Stimulated activated CD8-positive, alpha-beta memory T cell treated with anti-CD3 and anti-CD28 coated beads, Interleukin-12 subunit alpha, Interleukin-12 subunit beta, amount 100 ng/mL, for 24 hours (primary cell): Measurements from ENCODE around the gene MMP28.

Experiments used
- DNase-seq: peaks from one replicate; pipeline ENCODE4 v3.0.0-alpha.2; 2020; ENCODE audit errors: extremely low read depth

MMP28 gene, protein sequence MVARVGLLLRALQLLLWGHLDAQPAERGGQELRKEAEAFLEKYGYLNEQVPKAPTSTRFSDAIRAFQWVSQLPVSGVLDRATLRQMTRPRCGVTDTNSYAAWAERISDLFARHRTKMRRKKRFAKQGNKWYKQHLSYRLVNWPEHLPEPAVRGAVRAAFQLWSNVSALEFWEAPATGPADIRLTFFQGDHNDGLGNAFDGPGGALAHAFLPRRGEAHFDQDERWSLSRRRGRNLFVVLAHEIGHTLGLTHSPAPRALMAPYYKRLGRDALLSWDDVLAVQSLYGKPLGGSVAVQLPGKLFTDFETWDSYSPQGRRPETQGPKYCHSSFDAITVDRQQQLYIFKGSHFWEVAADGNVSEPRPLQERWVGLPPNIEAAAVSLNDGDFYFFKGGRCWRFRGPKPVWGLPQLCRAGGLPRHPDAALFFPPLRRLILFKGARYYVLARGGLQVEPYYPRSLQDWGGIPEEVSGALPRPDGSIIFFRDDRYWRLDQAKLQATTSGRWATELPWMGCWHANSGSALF

DNA sequence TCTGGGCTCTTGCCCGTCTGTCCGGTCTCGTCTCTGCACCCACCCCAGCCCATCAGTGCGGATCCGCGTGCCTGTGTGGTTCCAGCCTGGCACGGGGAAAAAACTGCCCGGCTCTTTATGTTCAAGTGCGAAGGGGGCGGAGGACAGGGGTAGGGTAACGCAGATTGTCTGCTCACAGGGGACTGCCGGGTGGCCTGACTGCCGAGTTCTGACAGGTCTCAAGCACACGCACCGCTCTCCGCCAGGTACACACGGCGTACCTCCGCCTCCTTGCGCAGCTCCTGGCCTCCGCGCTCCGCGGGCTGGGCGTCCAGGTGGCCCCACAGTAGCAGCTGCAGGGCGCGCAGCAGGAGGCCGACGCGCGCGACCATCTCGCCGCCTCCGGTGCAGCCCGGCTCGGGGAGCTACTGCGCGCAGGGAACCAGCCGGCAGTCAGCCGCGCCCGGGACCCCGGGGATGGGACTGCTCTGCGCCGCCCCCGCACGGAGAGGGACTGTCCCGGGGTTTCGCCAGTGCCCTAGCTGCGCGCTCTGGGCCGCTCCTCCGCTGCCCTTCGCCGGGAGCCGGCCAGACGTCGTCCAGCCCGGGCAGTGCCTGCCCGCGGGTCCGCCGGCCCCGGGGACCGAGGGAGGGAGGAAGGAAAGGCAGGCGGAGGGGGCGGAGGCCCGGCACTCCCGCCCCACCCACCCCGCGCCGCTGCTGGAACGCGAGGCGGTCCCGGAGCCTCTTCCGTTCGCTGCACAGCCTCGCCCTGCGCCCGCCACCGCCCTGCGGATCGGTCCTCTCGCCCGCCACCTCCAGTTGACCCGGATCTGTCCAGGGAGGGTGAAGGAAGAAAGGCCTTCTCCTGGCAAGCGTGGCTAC lies at the start of gene MMP28:
Gene MMP28, minus strand, starts transcription at position 635 of the 864 bp plus-strand sequence. Its CDS starts 264 bp downstream, at position 371.
- DNase-seq: no peak

DNA sequence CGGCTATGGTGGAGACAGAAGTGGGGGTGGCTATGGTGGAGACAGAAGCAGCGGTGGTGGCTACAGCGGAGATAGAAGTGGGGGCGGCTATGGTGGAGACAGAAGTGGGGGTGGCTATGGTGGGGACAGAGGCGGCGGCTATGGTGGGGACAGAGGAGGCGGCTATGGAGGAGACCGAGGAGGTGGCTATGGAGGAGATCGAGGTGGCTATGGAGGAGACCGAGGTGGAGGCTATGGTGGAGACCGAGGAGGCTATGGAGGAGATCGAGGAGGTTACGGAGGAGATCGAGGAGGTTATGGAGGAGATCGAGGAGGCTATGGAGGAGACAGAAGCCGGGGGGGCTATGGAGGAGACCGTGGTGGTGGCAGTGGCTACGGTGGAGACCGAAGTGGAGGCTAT lies 49.1 kb upstream of the MMP28 start:
- DNase-seq: no peak

DNA sequence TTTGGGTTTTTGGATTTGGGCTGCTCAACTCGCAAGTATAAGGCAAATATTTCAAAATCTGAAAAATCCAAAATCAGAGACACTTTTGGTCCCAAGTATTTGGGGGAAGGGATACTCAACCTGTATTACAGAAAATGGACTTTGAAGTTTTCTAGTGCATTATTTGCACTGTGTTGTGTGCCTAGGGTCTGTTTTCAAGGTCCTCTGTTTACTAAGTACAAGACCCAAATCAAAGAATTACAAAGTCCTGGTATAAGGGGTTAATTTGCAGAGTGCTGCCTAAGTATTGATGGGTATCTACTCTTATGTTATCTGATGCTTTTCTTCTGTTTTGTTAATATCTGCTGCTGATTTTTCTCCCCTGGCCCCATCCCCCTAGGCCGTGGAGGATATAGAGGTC lies 48.3 kb upstream of the MMP28 start:
- DNase-seq: no peak

DNA sequence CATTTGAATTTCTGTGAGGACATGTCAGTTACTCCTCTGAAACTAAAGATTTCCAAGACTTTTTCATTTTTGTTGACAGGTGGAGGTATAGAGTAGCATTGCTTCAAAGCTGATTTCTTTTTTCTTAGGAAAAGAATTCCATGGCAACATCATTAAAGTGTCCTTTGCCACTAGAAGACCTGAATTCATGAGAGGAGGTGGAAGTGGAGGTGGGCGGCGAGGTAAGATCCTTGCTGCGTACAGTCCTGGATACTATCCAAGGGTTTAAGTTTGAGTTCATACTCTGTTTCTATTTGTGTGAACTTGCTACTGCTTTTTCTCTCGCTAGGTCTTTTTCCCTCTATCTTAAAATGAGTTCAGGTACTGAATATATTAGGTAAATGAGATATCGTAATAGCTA lies 46.8 kb upstream of the MMP28 start:
- no peak for DNase-seq

DNA sequence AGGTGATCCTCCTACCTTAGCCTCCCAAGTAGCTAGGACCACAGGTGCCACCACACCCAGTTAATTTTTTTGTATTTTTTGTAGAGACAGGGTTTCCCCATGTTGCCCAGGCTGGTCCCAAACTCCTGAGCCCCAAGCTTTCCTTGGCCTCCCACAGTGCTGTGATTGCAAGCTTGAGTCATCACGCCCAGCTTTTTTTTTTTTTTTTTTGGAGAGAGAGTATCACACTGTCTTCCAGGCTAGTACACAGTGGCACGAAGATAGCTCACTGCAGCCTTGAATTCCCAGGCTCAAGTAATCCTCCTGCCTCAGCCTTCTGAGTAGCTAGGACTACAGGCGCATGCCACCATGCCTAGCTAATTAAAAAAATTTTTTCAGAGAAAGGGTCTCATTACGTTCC lies 46.1 kb upstream of the MMP28 start:
- no peak for DNase-seq

DNA sequence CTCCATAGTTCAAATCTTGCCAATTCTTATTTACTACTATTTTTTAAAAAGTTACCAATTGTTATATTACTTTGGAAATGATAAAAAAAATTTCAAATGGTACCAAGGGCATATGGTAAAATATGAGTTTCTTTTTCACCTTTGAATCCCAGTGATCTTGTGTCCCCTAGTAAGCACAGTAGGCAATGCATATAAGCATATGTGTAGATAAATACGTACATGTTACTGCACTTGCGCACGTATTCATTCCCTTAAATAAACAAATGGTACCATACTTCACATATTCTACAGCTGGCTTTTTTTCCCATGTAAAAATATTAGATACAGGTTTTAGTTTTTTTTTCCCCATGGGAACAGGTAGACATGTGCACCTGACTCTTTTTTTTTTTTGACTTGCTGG lies 45.7 kb upstream of the MMP28 start:
- no peak for DNase-seq

DNA sequence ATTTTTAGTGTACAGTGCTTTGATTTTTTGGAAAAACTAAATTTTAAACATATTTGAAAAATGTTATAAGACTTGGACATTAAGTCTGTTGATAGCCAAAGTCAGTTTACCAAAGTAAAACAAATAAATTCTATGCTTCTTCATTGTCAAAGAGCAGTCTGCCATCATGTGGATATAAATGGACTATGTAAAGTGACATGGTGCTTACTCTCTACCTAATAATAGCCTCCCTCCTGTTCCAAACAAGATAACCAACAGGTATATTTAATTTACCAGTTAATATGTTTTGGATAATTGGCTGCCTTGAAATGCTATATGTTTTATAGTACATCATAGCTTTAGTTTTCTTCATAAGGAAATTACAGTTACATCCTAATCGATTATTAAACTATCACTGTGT lies 29.8 kb upstream of the MMP28 start:
- DNase-seq: no peak

DNA sequence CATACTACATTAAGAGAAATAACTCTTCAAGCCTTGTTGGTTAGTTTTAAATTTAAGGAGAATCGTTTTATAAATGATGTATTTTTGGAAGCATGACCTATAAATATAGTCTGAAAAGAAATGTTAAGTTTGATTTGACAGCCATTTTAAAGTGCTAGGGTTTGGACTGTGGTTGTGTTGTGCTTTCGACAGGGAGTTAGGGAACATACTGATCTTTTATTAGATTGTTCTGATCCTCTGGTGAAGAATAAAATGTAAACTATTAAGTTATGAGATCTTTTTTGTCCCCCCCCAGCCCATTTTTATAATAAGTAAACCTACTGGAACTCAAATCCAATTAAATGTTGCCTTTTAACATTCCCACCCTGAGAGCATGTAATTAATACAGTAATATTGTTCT lies 25.9 kb upstream of the MMP28 start:
- no peak for DNase-seq

DNA sequence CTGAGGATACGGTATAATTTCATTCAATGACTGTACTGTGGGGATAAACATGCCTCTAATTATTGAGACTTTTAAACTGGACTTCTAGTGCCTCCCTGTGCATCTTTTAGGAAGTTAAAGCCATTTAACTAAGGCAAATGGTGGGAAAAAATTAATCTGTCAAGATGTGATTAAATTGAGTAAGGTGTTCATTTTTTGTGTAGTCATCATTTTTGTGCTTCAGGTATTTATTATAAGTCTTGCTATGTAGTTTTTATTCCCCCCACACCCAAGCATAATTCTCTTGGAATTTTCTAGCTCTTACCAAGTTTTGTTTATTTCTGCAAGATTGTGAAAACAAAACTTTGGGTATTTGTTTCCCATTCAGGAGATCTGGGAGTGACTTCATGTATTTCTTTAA lies 24.0 kb upstream of the MMP28 start:
- DNase-seq: no peak

DNA sequence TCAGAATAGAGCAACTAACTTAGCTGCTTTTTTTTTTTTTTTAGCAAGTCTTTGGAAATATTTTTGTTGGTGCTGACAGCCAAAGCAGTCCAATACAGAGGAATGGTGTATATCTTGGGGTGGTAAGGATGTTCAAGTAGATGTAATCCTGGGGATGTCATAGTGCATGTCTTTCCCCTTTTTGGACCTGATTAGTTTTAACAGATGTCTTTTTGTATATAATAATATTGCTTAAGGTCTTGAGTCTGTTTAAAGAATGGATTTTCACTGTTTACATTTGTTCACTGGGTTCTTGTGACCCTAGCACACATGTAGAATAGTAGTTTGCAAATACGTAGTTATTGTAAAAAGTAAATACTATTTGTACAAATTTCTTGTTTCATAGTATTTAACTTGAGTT lies 21.8 kb upstream of the MMP28 start:
- DNase-seq: no peak

DNA sequence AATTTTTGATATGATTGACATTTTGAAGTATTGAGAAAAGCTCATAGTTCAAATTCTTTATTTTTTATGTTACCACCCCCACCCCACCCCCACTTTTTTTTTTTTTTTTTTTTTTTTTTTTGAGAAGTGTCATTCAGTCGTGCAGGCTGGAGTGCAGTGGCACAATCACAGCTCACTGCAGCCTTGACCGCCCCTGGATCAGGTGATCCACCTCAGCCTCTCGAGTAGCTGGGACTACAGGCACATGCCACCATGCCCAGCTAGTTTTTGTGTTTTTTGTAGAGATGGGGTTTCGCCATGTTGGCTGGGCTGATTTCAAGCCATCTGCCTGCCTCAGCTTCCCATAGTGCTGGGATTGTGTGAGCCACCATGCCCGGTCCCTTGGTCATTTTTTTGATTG lies 21.3 kb upstream of the MMP28 start:
- no peak for DNase-seq

DNA sequence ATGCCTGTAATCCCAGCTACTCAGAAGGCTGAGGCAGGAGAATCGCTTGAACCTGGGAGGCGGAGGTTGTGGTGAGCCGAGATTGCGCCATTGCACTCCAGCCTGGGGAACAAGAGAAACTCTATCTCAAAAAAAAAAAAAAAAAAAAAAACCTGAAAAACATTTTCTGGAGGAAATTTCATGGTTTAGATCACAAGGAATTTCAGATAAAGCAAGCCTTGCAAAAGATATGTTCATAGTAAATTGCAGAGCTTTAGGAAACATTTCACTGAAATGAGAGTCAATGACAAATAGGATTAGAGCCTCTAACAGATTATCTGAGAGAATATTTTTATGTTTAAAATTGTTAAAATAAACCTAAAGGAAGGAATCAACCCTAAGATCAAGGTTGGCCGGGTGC lies 17.0 kb upstream of the MMP28 start:
- no peak for DNase-seq

DNA sequence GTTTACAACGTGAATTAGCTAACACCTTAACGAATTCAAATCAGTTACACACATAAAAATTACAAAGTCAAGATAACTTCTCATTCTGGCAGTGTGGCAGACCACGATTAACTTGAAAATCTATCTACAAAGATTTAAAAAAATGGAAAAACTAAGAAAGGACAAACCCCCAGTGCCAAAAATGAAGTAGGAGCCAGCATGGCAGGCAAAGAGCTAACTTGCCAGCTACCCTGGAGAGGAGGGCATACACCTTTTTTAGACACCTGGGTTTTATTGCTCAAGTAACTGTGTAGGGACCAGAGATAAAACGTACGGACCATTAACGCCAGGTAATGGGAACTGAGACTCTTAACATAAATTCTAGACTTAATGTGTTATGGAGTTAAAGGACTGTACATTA lies 16.3 kb upstream of the MMP28 start:
- DNase-seq: no peak

DNA sequence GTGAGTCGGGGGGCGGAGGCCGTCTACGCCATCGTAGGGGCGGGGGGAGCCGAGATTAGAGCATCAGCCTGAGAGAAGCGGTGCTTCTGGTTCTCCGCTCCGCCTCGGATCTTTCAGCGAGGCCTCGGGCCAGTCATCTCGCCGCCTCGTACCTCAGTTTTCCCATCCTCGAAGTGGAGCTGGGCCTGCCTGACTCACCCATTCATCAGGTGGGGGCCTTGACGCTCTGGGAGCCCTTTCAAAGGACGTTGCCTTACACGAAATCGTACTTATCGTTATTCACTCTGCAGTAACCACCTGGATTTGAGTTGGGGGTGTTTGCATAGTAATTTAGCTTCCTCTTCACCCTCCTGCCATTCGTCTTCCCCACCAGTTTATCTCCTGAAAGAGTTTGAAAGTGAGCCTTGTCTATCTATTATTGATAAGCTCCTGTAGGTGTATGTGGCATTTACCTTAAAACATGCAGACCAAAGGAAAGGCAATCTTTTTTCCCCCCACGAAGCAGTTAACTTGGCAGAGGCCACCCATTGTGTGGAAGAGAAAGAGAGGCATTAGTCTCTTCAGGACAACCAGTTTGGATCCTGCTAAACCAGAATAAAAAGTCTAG lies 14.5 kb upstream of the MMP28 start:
- no peak for DNase-seq

DNA sequence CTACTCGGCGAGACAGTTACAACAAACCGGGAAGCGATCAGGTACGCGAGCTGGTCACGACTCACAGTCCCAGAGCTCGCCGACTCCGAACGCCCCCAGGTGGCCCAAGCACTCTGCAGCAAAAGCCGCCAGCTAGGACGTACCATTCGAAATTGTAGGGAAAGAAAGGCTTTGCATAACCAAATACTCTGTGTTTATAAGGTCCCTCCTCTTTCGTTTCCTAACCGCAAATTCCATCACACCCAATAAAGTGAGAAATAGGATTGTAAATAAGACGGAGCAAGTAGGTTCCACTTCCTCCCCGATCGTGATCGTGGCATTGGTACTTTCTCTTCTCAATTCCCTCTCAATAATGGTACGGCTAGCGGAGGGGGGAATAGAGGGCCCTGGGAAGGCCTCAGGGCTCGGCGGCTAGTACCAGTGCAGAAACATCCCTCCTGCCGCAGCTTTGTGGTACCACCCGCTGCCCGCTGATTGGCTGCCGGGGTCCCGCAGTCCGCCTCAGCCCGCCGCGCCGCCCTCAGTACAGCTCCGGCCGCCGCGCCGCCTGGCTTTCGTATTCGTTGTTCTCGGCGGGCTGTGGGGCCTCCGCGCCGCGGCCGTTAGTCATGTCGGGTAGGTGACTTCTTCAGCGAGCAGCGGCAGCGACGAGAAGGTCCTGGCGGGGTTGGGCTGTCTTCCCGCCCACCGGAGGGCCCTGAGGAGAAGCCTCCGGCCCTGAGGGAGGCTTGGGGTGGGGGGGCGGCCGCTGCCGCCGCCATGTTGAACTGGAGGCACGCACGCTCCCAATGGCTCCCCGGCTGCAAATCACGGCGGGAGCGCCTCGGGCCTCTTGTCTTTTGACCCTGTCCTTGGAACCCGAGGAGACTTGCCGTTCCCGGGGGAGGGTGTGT lies 13.8 kb upstream of the MMP28 start, which contains the start of gene TAF15:
Gene TAF15, plus strand, starts transcription at position 523 of the 893 bp plus-strand sequence. Its CDS starts 86 bp downstream, at position 609.
- DNase-seq: peak; percentile 89

DNA sequence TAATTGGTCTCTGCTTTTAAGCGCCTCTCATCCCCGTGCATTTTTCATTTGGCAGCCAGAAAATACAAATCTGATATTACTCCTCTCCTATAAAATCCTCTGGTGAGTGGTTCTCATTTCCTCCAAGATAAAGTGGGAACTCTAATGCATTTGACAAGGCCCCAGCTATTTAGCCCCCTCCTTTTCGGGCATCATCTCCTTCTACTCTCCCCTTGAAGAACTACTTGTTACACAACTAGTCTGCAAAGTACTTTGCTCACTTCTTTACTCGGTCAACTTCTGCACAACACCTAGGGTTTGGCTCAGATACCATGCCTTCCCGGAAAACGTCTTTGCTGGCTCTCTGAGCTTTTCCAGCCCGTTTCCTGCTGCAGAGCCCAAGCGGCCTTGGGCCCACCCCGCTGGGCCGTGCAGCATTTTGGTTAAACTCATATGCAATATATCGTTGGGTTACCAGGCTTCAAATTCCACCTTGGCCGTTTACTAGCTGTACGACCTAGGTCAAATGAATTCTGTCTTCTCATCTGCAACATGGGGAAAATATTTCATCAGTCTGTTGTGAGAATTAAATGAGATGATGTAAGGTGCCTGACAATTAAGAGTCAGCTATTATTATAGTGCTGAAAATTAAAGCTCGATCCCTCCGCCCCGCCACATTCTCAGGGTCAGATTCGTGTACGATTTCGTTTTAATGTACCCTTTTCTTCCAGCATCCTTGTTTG lies 13.0 kb upstream of the MMP28 start:
- DNase-seq: no peak

DNA sequence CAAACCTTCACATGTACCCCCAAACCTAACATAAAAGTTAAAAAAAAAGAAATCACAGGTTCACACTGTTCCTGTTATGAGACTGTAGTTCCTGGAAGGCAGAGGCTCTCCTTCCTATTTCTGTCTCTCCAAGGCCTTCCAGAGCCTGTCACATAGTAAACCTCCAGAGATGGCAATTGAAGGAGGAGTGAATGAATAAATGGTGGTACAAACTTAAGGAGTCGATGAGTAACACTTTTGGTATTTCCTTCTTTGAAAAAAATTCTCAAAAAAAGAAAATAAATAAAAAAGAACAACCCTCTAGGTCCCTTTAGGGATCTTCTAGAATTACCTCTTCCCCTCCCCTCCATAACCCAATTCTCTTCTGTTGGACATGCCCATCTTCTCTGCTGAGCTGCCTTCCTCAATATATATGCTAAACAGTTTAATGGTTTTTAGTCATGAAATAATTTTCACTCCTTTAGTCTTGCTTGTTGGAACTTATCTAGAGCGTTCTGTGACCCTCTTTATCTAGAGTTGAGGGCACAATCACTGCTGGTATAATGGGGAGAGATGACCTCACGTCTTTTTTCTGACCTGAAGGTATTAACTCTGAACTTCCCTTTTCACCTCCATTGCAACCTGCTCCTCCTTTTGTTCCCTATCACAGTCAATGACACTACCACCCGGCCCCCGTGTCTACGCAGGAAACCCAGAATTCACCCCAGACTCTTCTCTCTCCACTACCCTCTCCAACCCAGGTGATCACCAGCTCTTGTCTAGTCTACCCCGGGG lies 12.1 kb upstream of the MMP28 start:
- no peak for DNase-seq

DNA sequence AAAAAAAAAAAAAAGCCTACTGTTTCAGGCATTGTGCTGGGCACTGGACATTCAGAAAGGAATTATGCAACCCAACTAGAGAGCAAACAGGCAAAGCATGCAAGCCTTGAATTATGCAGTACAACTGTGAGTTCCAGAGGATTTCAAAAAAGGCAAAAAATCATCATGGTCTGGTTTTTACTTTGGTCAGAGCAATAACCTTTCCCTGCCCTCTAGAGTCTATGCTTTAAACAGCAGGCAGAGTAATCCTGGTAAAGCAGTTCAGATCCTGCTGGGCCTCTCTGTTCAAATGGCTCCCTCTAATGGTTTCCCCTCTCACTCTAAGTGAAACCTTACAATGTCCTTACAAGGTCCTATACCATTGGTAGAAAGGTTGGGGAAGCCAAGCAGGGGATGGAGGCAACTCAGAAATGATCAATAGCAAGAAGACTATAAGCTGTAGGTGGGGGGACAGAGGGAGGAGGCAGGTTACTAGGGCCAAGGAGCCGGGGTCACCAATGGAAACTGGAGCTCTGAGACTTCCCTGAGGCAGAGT lies 9.3 kb upstream of the MMP28 start:
- DNase-seq: no peak

DNA sequence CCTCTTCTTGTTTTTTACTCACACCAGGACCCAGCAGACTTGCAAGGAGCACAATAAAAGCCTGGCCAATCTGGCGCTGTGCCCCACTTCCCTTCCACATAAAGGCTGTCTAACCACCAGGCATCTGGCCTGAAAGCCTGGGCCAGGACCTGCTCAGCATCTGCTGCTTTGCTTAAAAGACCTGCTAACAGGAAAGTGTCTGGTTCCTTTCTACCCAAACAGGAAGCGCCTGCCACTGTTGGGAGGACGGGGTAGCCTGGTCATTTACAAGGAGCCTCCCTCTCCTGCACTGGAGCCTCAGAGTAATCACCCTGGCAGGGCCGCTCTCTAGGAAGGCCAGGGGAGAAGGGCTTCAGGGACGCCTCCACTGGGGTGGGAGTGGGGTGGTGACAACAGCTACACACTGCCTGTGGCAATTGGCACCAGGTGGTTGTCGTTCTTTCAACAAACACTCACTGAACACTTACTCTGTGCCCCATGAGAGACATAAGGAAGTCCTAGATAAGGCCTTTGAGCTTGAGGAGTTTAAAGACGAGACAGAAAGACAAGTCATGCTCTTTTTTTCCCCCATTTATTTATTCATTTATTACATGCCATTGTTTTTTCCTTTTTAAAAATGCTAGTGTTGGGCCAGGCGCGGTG lies 6.3 kb upstream of the MMP28 start:
- DNase-seq: no peak
